Dermis blood vessel endothelial cell (primary cell): ENCODE measurements around the gene ACO1. TPM values are rescaled to one million over a fixed set of nuclear protein-coding genes. Genes with fewer than 3 reads are reported as not detected.

Source experiments
- DNase-seq: peaks from one replicate; pipeline ENCODE4 v3.0.0; 2010
- total RNA-seq: library from RNA; depleted of rRNA; stranded (reverse); fragments of >200 nt; gene quantifications from 2 replicates; pipeline ENCODE4 v1.2.3, GENCODE V29; 2014

The ACO1 gene
- total RNA-seq, 1 donor from 2014 or later = 61.8 TPM

DNA sequence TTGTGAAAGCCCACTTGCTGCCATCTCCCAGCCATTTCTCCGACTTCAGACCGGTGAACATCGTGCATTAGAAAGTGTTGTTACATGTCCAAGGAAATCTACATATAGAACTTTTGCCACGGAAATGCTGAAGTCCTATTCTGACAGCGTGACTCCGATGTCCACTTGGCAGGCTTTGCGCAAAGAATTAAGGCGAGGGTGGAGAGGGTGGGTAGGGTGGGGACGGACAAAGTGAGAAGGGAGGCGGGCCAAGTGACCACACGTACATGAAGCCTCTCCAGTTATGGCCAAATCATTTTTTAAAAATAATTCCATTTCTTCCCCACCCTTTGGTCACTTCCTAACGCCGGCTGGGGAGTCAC, 460 bp upstream of the ACO1 start:
- no peak for DNase-seq

DNA sequence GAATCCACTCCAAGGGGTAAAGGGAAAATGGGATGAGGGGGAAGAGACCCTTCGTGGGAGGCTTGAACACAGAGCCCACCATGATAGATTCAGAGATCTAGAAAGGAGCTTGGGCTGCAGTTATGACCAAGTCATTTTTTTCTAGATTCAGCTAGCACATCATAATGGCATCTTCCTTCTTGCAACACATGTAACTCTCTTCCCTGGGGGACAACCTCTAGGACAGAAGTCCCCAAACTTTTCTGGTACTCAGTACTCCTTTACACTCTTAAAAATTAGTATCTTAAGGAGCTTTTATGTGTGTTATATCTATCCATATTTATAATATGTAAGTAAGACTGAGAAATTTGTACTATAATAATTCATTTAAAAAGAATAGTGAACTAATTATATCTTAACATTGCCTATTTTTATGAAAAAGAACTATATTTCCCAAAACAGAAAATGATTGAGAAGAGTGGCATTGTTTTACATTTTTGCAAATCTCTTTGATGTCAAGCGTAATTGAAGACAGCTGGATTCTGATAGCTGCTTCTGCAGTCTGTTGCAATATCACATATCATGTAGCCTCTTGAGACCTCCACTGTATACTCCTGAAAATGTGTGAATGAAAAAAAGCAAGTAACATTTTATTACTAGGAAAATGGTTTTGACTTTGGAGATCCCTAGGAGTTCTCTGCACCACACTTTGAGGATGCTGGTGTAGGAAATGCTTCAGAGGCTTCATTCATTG, 875 bp downstream of the ACO1 start:
- DNase-seq = no peak

DNA sequence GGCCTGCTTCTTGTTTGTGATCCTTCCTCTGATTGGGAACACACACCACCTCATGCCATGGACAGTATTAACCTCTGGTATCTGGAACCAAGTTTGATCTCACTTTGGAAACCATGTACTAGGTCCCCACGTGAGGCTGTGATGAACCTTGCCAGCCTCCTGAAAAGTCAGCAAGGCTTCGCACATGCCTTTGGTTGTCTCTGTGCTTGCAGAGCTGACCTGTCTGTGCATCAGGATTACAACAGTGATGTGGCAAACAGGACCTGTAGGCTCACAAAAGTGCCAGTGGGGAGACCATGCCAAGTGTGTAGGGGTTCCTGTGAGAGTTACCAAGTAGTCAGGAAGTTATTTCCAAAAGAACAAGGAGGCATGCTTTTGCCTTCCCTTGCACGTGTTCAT, 1.4 kb downstream of the ACO1 start:
- no peak for DNase-seq

DNA sequence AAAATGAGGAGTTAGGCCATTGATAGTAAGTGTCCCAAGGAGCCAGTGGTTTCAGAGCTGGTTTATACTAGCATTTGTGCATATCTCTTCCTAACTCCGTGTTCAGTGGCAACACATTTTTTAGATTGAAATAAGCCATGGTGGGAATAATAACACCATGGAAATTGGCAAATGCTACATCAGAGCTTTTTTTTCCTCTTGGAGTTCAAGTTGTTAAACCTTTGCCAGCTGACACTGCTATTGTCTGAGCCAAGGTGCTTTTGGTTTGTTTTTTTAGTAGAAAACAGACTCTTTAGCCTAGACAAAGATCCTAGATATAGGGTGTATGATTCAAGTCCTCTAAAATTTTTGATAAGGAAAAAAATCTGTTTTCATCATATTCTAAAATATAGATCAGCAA, 2.8 kb downstream of the ACO1 start:
- DNase-seq = peak; percentile 50

DNA sequence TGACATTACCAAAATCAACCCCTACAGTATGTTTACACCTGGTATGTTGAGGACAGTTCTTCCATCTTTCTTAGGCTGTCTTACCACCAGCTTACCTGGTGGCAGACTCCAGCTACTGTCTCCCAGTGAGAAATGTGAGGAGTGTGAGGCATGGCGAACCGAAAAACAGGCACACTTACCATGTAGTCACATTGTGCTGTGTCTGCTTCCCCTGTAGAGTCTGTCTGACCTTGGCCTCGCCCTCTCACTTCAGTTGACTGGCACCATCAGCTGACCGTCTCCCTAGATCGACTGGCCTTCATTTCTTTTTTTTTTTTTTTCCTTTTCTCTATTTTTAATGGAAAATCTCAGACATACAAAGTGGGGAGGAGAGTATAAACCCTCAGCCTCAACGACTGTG, 4.9 kb downstream of the ACO1 start:
- DNase-seq = no peak

DNA sequence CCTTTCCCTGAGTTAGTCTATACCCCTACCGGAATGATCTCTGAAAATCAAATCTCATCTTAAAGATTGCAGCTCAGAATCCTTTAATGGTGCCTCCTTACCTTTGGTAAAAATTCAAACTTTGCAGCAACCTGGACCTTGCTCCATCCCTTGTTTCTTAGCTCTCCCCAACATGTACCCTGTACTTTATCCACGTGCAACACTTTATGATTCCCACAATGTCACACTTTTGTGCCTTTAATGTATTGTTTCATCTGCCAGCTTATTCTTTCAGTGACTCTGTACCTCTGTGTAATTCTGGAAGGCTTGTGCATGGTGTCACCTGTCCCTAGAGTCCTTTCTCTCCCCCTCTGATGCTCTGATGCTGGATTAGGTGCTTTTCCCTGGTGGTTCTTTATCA, 9.5 kb downstream of the ACO1 start:
- DNase-seq = no peak

DNA sequence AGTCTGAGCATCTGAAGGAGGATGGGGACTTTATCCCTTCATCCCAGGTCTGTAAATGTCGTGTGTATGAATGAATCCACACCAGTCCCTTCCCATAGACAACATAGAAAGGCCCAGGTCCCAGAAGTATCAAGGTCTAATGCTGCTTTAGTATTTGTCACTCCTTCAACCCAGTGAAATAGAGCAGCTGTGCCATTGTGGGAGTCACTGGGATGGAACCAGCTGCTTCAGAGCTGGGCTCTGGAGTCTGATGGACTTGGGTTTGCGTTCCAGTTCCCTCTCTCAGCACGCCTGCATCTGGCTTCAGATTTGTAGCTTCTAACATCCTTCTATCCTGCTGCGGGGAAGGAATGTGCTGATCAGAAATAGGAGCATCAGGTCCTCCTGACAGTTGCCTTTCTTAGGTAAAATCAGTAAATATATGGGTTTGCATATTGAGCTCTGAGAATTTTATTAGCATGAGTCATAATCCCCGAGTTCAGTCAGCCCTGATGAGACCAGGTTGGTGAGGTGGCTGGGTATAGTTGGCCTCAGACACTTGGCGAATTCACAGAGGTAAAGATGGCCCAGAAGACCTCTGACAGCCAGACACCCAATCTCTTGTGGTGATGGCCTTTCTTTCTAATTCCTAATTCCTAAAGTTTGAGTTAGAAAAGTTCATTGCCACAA, 10.1 kb downstream of the ACO1 start:
- peak; percentile 54 for DNase-seq

DNA sequence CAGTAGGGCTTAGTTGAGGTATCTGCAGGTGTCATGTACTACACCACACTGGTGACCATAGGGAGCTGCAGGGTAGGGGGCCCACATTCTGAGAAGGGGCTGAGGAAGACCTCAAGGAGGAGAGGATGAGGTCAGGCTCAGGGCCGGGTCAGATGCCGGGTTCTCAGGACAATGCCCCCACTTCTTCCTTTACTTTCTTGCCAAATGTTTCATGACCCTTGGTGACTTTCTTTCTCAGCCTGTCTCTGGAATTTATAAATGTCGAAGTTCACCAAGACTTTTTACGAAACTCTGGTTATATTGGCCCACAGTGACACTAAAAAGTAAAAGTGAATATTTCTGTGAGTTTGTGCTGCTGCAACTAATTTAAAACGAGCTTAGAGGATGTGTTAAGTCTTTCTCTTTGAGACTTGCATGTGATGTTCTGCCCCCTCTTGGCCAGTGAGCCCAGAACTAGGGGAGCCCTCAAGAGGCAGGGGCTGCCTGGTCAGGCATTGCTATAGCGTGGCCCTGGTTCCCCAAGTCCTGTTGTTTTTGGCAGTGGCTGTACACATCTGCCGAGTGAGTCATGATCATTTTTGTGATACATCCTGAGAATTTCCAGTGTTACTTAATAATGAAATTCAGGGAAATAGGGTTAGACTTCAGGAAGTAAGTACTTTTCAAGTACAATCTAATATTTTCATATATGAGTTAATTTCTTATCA, 11.2 kb downstream of the ACO1 start:
- DNase-seq = peak; percentile 95

DNA sequence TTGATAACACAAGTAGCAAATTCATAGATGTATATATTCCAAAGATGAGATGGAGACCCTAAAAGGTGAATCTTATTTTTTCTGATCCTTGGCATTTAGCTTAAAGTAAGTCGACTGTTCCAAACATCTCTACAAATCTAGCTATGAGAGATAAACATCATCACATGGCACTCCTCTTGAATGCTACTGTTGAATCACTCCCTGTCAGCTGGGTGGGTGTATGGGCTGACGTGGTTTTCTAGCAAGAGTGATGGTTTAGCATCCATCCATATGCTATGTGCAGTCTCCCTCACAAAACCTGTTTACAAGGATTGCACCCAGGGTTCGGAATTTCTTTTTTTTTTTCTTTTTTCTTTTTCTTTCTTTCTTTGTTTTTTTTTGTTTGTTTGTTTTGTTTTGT, 13.8 kb downstream of the ACO1 start:
- DNase-seq = peak; percentile 24

DNA sequence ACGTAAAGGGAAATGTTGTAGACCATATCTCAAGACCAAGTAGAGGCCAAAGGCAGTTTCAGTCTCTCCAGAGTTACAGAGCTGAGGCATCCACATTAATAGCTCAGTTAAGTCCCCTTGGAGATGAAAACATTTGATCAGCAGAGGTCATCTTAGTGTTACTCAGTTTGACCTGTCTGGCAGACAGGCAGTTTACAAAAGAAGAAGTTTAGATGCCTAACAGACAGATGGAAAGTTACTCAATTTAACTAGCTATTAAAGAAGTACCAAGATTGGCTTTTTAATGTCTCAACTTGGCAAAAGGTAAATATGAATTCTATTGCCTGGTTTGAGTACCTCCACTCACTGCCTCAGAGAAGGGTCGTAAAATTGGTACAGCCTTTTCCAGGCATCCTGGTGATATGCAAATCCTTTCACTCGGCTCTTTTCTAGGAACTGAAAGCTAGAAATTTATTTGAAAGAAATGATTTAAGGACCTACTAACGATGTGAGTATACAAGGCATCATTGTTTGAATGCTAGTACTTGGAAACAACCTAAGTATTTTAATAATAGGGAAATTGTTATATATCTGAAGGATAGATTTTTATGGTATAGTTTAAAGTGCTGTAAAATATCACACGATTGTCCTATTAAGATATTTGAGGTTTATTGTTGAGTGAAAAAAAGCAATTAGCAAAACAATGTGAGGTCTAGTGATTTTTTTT, 14.8 kb downstream of the ACO1 start:
- DNase-seq = no peak

DNA sequence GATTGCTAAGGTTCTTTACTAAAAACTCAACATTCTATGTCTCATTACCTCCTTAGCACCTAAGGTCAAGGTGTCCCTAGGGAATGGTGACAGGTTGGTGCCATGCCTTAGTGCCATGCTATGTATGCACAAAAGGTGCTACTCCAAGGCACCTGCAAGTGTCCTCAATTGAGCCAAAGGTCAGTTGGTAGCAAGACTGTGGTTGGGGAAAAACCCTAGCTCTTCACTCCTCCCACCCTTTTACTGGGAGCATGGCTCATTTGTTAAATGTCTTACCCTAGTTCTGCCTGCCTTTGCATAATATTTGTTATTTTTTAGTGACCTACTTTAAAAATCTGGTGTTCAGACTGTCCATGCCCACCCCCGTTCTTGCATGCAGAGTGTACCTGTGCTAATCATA, 17.0 kb downstream of the ACO1 start:
- no peak for DNase-seq

DNA sequence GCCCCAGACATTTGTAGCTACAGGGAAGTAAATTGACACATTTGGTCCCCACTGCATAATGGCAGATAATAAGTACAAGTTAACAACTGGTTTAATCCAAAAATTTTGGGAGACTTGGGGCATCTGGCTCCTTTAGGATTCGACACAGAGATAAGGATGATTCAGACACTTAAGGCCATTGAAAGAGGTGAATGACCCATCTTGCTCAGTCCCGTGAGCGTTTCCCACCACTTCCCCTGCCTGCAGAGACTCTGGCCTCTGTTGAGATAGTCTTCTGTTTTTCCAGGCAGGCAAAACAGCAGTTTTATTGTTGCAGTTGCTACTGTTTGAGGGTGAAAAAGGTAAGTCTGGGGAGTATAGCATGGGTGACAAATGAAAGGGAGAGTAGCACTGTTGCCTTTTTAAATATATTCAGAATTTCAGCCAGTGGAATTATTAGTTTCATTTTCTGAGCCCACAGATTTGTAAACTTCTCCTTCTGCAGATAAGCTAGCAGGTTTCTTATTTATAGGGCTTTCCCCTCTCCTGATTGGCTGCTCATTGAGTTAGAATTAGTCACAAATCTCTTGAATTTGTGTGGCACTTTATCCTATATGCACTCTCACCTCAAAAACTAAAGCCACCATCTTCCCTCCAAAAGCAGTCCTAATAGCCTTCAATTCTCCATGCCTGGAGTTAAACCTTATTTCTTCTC, 19.3 kb downstream of the ACO1 start:
- DNase-seq = peak; percentile 30

DNA sequence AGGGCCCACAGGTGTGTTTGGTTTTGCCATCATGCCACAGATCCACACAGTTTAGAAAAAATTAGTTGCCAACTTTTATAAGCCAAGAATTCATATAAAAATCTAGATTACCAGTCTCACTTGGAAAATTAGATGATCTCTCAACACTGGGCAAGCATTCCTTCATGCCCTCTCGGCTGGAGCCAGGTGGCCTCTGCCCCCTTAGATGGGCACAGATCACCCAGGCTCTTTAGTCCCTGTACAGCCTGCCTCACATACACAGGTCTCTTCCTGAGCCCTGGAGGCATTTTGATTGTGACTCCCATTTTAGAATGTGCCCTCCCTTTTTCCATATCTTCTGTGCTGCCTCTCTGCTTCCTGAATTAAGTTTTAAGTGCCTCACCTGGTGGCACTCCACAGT, 20.0 kb downstream of the ACO1 start:
- DNase-seq = no peak

DNA sequence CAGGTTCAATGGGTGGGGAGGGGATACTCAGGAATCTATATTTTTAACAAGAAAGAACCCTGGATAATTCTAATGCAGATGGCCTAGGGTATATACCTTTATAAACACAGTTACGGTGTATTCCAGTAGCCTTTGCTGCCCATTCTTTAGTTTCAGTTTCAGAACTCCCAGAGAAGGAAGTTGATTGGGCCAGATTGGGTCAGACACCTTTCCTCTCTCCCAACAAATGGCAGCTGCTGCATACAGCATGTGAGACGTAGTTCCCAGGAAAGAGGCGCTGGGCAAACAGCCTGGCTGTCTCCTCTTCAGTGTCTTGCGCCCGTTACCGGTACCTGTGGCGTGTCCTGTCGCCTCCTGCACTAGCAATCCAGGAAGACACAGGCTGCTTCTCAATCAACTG, 20.4 kb downstream of the ACO1 start:
- no peak for DNase-seq

DNA sequence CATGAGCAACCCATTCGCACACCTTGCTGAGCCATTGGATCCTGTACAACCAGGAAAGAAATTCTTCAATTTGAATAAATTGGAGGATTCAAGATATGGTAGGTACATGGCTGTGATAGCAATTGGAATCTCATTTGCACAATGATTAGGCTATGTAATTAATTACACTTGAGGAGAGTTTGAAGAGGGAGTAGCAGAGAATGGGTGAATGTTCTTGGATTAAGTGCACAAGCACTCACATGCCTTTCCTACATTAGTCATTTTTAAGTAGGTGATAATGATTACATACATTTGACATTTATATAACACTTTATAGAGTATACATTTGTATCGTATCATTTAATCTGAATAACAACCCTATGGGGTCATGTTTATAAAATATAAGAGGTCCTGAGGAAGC, 21.1 kb downstream of the ACO1 start:
- DNase-seq = no peak

DNA sequence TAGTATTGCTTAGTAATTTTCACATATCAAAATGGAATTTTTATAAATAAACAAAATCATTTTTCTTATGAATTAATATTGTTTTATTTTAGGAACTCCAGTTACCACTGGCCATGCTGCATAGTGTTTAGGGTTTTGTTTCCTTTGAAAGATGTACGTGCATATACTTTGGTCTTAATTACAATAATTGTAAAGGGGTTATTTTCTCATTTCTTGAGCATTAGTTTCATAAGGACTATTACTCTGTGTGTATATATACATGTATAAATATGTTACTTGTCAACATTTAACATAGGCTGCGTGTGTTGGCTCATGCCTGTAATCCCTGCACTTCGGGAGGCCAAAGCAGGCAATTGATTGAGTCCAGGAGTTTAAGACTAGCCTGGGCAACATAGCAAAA, 21.6 kb downstream of the ACO1 start:
- no peak for DNase-seq

DNA sequence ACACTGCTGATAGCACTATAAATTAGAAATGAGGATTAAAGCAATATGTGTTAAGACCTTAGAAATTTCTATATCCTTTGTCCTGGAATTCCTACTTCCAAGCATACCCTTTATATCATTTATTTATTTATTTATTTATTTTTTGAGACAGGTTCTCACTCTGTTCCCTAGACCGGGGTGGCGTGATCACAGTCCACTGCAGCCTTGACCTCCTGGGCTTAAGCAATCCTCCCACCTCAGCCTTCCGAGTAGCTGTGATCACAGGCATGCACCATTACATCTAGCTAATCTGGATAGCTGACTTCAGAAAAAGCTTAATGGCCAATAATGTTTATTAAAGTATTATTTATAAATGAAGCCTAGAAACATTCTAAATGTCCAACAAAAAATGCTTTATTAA, 27.3 kb downstream of the ACO1 start:
- DNase-seq = no peak

DNA sequence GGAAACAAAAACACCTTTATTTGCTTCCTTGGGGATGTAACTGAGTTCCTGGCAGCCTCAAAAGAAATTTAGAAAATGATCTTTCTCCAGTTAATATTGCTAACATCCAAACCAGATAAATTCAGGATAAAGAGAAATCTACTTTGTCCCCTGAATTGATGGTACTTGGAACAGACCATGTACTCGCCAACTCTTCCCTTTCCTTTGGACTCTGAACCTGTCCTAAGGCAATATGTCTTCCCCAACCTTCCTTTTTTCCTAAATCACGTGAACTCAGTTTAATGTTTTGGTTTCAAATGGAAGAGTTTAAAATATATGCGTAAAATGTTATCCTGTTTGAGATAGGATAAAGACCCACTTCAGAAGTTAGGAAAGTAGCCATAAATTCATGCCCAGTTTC, 28.0 kb downstream of the ACO1 start:
- no peak for DNase-seq

DNA sequence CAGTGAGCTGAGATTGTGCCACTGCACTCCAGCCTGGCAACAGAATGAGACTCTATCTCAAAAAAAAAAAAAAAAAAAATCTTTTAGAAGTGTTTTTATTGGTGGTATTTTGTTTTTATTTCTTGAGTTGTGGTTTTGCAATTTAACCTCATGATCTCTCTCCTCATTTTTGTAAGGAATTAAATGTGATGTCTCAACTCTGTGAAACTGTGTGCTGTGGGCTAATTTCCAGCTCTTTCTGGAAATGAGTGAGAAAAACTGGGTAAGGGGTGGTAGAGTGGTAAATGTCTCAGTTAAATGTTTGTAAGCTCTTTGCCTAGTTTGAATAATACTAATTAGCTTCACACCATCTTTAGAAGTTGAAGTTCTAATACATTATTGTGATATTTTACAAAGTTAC, 29.0 kb downstream of the ACO1 start:
- DNase-seq = no peak

DNA sequence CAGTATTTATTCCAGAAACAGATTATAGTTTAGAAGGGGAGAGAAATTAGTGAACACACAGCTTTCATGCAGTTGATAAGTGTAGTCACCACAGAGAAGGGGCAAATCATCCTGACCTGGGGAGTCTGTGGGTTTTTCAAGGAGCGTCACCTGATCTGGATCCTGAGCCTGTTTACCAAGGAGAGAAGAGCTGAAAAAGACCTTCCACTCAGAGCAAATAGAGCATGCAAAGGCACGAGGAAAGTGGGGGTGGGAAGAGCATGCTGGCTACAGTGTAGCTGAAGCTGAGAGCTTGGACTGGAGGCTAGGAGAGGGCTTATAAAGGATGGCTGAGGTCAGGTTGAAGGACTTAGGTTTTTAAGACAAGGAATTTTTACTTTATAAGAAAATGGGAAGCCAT, 30.4 kb downstream of the ACO1 start:
- DNase-seq = no peak

DNA sequence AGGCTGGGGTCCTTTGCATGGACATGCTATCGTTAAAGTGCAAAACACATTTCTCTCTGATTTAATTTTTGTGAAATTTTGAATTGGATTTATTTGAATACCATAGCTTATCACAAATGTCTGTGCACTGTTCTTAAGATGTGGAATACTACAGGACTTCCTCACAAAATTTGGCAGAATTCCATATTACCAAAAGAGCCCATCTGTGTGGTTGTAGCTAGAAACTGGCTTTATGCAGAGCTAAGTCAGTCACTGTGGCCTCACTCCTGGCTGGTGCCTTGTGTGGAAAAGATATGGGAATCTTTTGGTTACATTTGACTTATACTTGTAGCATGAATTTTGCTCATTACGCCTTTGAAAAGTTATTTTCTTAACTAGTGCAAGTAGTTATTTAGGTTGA, 35.5 kb downstream of the ACO1 start:
- DNase-seq = no peak

DNA sequence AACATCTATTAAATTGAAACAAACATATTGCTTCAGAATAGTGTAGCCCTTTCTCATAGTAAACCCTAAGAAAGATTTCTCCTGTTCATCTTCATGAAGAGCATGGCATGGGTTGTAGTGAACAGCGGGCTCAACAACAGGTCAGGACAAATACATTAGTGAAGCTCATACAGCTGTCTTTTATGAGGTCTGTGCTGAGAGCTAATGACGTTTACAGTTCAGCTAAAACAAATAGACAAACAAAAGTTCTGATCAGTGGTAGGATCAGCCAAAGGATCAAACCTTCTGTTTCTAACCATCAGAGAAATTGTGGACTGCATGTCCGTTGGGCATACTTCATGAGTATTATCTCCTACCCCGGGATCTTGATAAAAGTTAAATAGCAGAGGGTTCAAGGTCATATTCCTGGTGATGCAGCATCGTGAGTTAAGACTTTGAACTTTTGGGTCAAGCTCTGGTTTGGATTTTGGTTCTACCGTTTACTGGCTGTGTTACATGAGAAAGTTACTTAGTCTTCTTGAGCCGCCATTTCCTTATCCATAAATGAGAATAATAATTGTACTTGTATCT, 37.9 kb downstream of the ACO1 start:
- DNase-seq = no peak

DNA sequence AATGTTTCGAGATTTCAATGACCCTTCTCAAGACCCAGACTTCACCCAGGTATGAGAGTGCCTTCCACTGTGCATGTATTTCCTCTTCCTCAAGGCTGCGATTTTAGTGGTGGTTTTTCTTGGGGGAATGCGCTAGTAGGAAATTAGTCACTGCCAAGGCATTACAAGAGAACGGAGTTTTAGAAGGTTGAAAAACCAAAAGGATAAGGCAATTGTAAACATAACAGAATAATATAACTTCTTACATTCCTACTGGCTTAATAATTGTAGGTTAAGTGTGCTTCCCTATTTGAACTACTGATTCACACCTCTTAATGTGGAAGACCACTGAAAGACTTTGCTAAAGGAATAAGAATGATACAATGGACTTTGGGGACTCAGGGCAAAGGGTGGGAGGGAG, 38.9 kb downstream of the ACO1 start:
- peak; percentile 68 for DNase-seq
